Esophagus (tissue), 2 donors: ENCODE results near the gene CHD5. TPM values are rescaled to one million over a fixed set of nuclear protein-coding genes. Genes with fewer than 3 reads are reported as not detected.

Experiments
- H3K27ac ChIP-seq, 2 donors: one replicate each; pipeline ENCODE4 v1.5.1; 2013; ENCODE audit warnings: low read depth in 2 of 2, mild to moderate bottlenecking in 2 of 2, inconsistent platforms in 1 of 2, low read length in 1 of 2, moderate library complexity in 1 of 2
- H3K27me3 ChIP-seq, 2 donors: one replicate each; pipeline ENCODE4 v1.6.1; 2013; ENCODE audit warnings: low read length in 2 of 2, control low read depth in 1 of 2, mild to moderate bottlenecking in 1 of 2; ENCODE audit not compliant: insufficient read depth in 2 of 2, control insufficient read depth in 1 of 2
- H3K36me3 ChIP-seq, 2 donors: one replicate each; pipeline ENCODE4 v1.6.1; 2013; ENCODE audit warnings: low read length in 1 of 2; ENCODE audit not compliant: control insufficient read depth in 2 of 2, insufficient read depth in 2 of 2
- H3K4me1 ChIP-seq, 2 donors: one replicate each; pipeline ENCODE4 v1.6.1; 2013; ENCODE audit warnings: low read length in 1 of 2; ENCODE audit not compliant: control insufficient read depth in 2 of 2, insufficient read depth in 2 of 2
- H3K4me3 ChIP-seq, 2 donors: one replicate each; pipeline ENCODE4 v1.5.1; 2013; ENCODE audit warnings: low read length in 2 of 2, mild to moderate bottlenecking in 2 of 2, low read depth in 1 of 2, moderate library complexity in 1 of 2
- H3K9me3 ChIP-seq, 2 donors: one replicate each; pipeline ENCODE4 v1.6.1; 2013; ENCODE audit warnings: mild to moderate bottlenecking in 2 of 2, low read depth in 1 of 2, low read length in 1 of 2, moderate library complexity in 1 of 2; ENCODE audit not compliant: control insufficient read depth in 2 of 2, insufficient read depth in 1 of 2
- WGBS, 2 donors: extraction: QIAGEN DNeasy Blood & Tissue Kit; methylation state at CpG; one replicate each; pipeline ENCODE4 v1.1.7; 2013; 5-methylcytosine and 5-hydroxymethylcytosine counted together
- polyA plus RNA-seq, 2 donors: library from polyadenylated mRNA; stranded (reverse); fragments of 200-250 nt; gene quantifications; one replicate each; pipeline ENCODE4 v1.2.3, GENCODE V29; 2013
- donor health status: healthy with polysubstance abuse.
- donor health status: Bipolar disorder and iron deficiency.

The CHD5 gene
- polyA plus RNA-seq, 2 donors = 0.16 to 0.26 TPM

DNA sequence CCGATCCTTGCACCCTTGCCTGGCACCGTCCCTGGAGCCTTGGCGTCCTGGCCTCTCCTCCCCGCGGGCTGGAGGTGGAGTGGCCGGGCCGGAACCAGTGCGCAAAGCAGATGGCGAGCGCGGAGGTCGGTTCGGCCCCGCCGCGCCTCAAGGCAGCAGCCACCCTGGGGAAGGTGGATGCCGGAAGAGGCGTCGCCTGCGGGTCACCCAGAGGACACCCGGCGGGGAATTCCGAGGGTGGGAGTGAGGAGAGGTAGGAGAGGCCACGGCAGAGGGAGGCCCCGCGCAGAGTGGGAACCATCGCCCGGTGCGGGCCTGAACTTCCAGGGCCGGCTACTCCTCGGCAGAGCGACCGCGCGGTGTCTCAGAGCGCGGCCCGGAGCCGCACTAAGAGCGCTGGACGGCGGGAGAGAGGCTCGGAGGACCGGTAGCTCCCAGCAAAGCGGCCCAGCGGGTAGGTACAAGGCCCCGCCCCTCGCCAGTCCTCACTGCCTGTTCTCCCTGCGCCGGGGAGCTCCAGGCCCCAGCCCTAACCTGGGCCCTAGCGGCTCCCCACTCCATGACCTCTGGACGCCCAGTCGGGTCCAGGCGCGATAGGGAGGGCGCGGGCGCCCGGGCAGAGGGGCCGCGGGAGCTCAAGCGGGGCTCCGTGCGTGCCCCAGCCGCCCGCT, 25.9 kb upstream of the CHD5 start, which contains the start of gene RNF207:
TSS of gene RNF207 (plus strand) at position 271 of the 671 bp plus-strand sequence. CDS start 417 bp downstream, outside the sequence.
- Histone ChIP-seq H3K4me1 (peaks cover 0 to 21% of the 10 kb centered on the region in 2 donors), H3K4me3 (peak within 1 kb of the TSS; percentile 56 to 87), H3K27me3 (no peaks in the 10 kb centered on the region), H3K9me3 (no peaks in the 10 kb centered on the region), H3K36me3 (peaks cover 0 to 14% of the 10 kb centered on the region in 2 donors), H3K27ac (peak within 1 kb of the TSS; percentile 80 to 94)
- WGBS, 2 donors = 0 to 1% methylated on average over 52 to 66 of the region's 66 CpGs

DNA sequence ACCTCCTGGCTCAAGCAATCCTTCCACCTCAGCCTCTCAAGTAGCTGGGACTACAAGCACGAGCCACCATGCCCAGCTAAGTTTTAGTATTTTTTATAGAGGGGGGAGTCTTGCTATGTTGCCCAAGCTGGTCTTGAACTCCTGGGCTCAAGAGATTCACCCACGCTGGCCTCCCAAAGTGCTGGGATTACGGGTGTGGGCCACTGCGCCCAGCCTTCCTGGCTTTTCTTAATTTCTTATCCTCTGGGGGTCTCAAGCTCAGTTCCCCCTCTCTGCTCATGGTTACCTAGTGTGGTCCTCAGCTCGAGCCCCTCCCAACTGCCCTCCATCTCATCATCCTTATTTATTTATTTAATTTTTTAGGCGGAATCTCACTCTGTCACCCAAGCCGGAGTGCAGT, 22.1 kb upstream of the CHD5 start:
- no peaks in the 10 kb centered on the region for H3K36me3 ChIP-seq
- no peak overlapping the region for H3K27ac ChIP-seq
- 89 to 90% methylated on average over 7 of the region's 7 CpGs for WGBS, 2 donors
- H3K9me3 ChIP-seq = no peaks in the 10 kb centered on the region
- no peak overlapping the region for H3K4me3 ChIP-seq
- H3K4me1 ChIP-seq = peaks cover 5 to 14% of the 10 kb centered on the region in 2 donors
- no peaks in the 10 kb centered on the region for H3K27me3 ChIP-seq

DNA sequence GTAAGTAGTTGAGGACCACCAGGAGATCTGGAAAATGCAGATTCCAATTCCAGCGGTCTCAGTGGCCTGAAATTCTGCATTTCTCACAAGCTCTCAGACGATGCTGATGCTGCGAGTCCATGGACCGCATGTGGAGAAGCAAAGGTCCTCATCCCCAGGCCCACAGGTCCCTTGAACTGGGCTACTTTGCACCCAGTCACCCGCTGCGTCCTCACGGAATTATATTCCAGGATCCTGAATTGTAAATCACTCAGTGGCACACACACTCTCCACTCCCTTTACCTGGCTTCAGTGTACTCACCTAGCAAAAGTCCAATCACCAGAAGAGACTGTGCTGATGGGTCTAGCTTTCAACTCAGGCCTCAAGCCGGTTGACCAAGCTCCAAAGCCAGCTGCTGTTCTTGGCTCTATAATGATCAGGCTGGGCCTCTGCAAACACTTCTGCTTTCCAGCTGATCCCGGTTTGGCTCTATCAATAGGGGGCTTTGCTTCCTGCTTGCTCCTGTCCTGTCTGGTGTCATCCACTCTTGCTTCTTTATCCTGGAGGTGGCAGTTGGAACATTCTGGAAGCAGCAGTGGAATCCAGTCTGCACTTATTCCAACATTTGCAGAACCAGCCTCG, 20.2 kb upstream of the CHD5 start:
- no peaks in the 10 kb centered on the region for H3K9me3 ChIP-seq
- peaks cover 5 to 7% of the 10 kb centered on the region in 2 donors for H3K4me1 ChIP-seq
- no peaks in the 10 kb centered on the region for H3K36me3 ChIP-seq
- WGBS, 2 donors = 69 to 79% methylated on average over 10 of the region's 10 CpGs
- peak overlapping the region; percentile 20 to 100 for H3K4me3 ChIP-seq
- H3K27ac ChIP-seq = peak overlapping the region; percentile 54 to 66
- no peaks in the 10 kb centered on the region for H3K27me3 ChIP-seq

DNA sequence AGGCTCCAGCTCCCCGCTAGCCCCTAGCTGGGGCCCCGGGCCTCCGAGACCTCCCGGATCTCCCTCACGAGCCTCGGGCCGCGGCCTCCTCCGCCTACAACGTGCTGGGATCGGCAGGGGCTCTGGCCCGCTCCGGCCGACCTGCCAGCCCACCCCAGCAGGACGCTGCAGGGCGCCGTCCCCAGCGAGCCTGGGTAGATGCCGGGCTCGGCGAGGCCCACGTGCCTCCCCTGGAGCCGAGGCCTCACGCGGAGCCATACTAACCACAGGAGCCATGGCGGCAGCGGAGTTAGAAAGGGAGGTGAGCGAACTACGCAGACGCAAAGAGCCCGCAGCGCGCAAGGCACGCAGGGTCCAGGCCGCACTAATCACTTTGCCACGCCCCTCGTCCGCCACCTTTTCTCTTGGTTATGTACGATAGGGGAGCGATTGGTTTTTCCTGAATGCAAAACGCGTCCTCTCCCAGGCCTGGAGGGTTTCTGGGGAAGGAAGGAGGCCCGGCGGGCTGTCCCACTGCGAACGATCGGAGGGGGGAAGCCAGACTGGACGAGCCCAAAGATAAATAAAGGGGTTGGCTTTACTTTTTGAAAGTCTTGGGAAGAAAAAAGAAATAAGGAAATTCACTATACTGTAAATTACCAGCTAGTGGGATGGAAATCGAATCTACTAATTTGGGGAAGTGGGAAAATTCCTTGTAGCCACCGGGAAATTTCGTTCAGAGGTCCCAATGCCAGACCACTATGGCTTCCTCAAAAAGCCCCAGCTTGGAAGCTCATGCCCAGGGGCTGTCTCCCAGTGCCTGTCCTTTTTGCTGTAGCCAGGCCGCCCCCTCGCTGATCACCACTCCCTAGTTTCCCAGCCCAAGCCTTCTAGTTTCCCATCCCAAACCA, 19.4 kb upstream of the CHD5 start, which contains the start of gene RPL22:
TSS of gene RPL22 (minus strand) at position 298 of the 890 bp plus-strand sequence. CDS start at position 276, 22 bp downstream.
- Histone ChIP-seq H3K36me3 (peaks cover 0 to 1% of the 10 kb centered on the region in 2 donors), H3K27ac (peak within 1 kb of the TSS; percentile 71 to 89), H3K4me1 (peaks cover 2 to 5% of the 10 kb centered on the region in 2 donors), H3K27me3 (no peaks in the 10 kb centered on the region), H3K4me3 (peak within 1 kb of the TSS; percentile 96 to 100), H3K9me3 (no peaks in the 10 kb centered on the region)
- WGBS, 2 donors = 1 to 2% methylated on average over 53 of the region's 53 CpGs

DNA sequence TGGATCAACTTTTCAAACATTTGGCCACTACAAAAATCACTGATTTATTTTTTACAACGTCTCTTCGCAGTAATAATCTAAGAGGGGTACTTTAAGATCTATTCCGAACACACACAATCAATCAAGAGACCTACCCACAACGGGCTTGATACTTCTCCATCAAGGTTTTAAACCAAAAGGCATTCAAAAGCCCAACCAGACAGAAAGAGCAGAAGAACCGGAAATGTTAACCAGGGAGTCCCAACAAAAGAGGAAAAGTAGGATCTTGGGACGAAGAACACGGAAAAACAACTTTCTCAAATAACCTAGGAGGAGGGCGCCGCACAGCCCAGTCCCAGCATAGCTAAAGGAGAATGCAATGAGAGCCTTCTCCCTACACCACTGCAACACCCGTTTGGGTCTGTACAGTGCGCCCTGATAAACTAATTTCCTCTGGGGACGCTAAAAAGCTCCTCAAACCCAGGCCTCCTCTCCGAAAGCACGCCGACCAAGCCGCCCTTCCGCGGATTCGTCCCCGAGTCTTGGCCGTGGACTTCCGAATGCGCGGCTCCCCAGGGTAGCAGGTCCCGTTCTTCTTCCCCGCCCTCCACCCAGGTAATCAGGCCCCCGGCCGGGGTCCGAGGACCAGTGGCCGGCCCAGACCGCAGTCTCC, 18.7 kb upstream of the CHD5 start:
- Histone ChIP-seq H3K4me1 (peaks cover 2 to 5% of the 10 kb centered on the region in 2 donors), H3K4me3 (peak overlapping the region; percentile 96 to 100), H3K9me3 (no peaks in the 10 kb centered on the region), H3K27ac (peak overlapping the region; percentile 71 to 89), H3K36me3 (peaks cover 0 to 6% of the 10 kb centered on the region in 2 donors), H3K27me3 (no peaks in the 10 kb centered on the region)
- WGBS, 2 donors = 0 to 2% methylated on average over 31 of the region's 31 CpGs

DNA sequence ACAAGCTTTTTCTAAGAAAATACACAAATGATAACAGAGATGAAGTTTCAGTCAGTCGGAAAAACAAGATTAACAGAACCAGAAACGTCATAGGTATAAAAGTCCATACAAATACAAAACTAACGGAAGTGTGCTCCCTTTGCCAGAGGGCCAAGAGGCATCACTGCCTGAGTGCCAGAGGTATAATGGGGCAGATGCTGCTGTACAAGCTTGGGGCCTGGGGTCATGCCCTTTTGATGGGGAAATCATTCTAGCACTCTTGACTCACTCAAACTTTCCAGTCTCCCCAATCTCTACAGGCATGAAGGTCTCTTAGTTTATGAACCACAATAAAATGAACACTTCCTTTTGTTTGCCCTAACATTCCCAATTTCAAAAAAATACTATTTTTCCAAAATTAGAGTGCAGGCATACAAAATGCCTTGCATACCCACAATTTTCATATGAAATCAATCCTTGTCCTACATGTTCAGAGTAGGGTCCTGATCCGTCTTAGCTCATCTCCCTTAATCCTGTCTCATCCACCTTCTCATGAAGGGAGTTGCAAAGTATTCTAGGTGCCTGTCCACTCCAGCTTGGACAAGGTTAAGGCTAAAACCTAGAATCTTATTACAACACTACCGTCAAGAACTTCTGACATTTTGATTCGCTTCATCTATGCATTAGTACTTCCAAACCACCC, 17.8 kb upstream of the CHD5 start:
- Histone ChIP-seq H3K4me3 (peak overlapping the region; percentile 17 to 100), H3K27ac (no peak overlapping the region), H3K4me1 (peaks cover 2 to 5% of the 10 kb centered on the region in 2 donors), H3K36me3 (peaks cover 0 to 10% of the 10 kb centered on the region in 2 donors), H3K27me3 (no peaks in the 10 kb centered on the region), H3K9me3 (no peaks in the 10 kb centered on the region)
- 50% methylated on average over 6 of the region's 6 CpGs for WGBS, 2 donors

DNA sequence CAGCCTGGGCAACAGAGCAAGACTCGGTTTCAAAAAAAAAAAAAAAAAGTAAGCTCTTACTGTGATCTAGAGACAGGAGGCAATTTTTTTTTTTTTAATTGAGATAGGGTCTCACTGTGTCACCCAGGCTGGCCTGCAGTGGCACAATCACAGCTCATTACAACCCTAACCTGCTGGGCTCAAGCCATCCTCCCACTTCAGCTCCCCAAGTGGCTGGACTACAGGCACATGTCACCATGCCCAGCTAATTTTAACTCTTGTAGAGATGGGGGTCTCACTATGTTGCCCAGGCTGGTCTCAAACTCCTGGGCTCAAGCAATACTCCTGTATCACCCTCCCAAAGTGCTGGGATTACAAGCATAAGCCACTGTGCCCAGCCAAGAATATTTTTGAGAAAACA, 11.8 kb upstream of the CHD5 start:
- Histone ChIP-seq H3K36me3 (peaks cover 5 to 20% of the 10 kb centered on the region in 2 donors), H3K27ac (no peak overlapping the region), H3K9me3 (no peaks in the 10 kb centered on the region), H3K4me3 (no peak overlapping the region), H3K4me1 (no peaks in the 10 kb centered on the region), H3K27me3 (no peaks in the 10 kb centered on the region)
- 88 to 90% methylated on average over 1 of the region's 1 CpG for WGBS, 2 donors

DNA sequence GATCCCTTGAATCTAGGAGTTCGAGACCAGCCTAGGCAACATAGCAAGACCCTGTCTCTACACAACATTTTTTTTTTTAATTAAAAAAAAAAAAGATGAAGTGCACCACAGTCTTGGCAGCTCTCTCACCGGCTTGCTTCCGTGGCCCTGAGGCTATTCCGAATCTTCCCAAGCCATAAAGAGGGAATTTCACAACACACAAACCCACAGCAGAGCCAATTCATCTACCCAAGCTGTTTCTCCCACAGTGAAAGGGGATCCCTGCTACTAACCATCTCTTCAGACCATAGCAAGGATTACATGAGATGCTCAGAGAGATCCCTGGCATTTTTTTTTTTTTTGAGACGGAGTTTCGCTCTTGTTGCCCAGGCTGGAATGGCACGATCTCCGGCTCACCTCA, 8.3 kb upstream of the CHD5 start:
- Histone ChIP-seq H3K27ac (no peak overlapping the region), H3K27me3 (no peaks in the 10 kb centered on the region), H3K4me1 (no peaks in the 10 kb centered on the region), H3K36me3 (peaks cover 8 to 12% of the 10 kb centered on the region in 2 donors), H3K4me3 (no peak overlapping the region), H3K9me3 (no peaks in the 10 kb centered on the region)
- 79 to 83% methylated on average over 8 of the region's 8 CpGs for WGBS, 2 donors
